NCI-H2227 (cell line): ENCODE results near the gene PRR36.

Experiments used
- DNase-seq: peaks from one replicate; lab custom pipeline; 2025; ENCODE audit not compliant: unreplicated experiment; lab: John Stamatoyannopoulos, UW

PRR36 gene

DNA sequence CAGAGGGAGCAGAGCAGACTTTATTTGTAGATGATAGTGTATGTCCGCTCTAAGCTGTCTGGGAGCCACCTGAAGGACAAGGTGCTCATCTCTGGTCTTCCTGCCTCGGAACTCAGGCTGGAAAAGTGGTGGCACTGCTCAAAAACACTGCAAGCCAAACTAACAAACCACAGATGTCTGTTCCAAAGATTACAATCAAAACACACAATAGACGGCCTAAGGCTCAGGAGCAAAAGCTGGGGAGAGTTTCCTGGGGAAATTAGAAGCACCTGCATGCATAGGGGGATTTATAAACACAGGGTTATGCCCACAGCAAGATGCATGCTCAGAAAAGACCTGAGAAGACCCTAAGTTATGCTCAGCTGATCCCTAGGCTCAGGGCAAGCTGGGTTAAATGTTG is 53.6 kb downstream of the PRR36 start:
- no peak for DNase-seq

DNA sequence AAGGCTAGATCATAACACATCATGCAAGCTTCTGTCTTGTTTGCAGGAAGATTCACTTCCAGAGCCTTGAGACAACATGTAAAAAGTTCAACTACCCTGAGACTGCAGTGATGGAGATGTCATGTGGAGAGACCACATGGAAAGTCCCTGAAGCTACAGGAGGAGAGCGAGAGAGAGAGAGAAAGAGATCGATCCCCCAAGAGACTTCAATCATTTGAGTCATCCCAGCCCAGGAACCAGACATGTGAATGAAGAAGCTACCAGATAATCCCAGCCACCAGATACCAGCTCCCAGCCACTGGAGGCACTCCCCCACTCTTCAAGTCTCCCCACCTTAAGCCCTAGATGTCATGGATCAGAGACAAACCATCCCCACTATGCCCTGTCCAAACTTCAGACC is 54.9 kb downstream of the PRR36 start:
- DNase-seq, result no peak

DNA sequence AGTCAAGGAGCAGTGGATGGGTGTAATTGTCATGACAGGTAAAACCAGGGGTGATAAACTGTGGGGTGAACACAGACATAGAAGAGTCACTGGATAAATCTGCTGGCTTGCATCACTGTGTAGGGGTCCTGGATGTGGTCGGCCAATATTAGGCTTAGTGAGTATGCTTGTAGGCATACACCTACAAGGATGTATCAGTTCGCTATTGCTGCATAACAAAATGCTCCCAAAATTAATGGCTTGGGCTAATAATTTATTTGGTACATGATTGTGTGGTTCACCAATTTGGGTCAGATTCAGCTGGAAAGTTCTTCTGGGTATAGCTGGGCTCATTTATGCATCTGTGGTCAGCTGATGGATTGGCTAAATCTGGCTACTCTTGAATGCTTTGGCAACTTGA is 55.4 kb downstream of the PRR36 start:
- DNase-seq, result no peak
